Activated CD8-positive, alpha-beta memory T cell treated with anti-CD3 and anti-CD28 coated beads, Interleukin-2, amount 50 U/mL, for 1 hour (primary cell): ENCODE results near the gene NFATC4.
"Not testable (repeated sequence)": the region's sequence is repeated elsewhere in the genome, so short reads cannot be mapped to it uniquely, and the experiment has no call there.

Experiments used
- DNase-seq: peaks from one replicate; pipeline ENCODE4 v3.0.0-alpha.2; 2020; ENCODE audit errors: extremely low read depth

Gene NFATC4

GRCh38 chr14:24339284-24340151 lies 28.5 kb upstream of the NFATC4 start, which contains the start of gene RIPK3:
Gene RIPK3, minus strand, starts transcription at chr14:24339991. Its CDS starts 165 bp downstream, at chr14:24339826.
- peak; percentile 25 for DNase-seq

DNA sequence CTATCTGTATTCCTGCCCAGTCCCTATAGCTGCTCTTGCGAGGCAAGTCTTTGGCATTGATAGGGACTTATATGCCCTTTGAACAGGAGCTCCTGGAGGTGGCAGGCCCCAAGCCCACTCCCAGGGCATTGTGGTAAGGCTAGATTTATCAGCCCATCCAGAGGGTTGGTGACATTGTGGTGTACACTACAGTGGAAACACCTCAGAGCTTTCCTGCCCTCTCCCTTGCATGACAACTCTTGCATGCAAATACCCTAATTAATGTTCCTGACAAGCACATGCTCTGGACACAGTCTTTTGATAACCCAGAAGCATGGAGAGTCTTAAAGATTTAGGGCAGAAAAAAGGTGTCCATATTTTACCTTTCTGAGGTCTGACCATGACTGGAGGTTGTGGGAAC lies 27.4 kb upstream of the NFATC4 start:
- no peak for DNase-seq

GRCh38 chr14:24342889-24343288 lies 25.1 kb upstream of the NFATC4 start:
- DNase-seq = no peak

DNA sequence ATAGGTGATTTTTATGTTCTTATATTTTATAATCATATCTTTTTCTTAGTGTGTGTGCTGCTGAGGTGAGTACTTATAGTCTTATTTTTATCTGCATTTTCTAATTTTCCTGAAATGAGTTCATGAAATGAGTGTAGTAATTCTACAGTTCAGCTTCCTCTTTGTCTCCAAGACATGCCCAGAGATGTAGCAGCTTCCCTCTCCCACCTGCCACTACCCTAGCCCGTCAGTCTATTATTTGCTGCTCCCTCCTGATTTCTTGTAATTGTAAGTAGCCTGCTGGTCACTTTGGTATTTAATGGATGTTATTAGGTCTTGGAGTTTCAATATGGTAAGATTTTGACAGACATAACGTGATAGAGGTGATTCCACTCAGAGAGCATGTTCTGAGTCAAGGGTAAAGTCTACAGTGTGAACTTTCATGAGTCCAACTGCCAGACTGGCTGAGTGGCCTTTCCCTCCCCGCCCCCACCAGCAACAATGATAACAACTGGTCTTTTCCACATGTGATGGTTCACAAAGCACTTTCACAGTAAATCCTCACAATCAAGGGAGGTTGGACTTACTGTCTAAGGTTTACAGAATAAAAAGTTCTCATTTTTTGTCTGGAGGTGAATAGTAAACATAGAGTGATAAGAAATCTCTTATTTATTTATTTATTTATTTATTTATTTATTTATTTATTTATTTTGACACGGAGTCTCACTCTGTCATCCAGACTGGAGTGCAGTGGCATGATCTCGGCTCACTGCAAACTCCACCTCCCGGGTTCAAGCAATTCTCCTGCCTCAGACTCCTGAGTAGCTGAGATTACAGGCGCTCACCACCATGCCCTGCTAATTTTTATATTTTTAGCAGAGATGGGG lies 24.0 kb upstream of the NFATC4 start:
- no peak for DNase-seq

- no peak for DNase-seq
These were observed 20.9 kb upstream of the NFATC4 start for GRCh38 chr14:24347134-24347533.

DNA sequence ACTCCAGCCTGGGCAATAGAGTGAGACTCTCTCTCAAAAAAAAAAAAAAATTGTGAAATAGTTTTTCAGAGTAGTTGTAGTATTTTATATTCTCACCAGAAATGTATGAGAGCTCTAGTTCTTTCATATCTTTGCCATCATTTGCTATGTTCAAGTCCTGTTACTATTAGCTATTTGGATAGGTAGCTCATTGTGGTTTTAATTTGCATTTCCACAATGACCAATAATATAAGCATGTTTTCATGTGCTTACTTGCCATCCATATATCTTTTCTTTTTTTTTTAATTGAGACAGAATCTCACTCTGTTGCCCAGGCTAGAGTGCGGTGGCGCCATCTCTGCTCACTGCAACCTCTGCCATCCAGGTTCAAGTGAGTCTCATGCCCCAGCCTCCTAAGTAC lies 19.8 kb upstream of the NFATC4 start:
- DNase-seq = no peak

GRCh38 chr14:24349742-24350141 lies 18.2 kb upstream of the NFATC4 start:
- DNase-seq = no peak

- no peak for DNase-seq
These were observed 16.5 kb upstream of the NFATC4 start for GRCh38 chr14:24351517-24351916.

DNA sequence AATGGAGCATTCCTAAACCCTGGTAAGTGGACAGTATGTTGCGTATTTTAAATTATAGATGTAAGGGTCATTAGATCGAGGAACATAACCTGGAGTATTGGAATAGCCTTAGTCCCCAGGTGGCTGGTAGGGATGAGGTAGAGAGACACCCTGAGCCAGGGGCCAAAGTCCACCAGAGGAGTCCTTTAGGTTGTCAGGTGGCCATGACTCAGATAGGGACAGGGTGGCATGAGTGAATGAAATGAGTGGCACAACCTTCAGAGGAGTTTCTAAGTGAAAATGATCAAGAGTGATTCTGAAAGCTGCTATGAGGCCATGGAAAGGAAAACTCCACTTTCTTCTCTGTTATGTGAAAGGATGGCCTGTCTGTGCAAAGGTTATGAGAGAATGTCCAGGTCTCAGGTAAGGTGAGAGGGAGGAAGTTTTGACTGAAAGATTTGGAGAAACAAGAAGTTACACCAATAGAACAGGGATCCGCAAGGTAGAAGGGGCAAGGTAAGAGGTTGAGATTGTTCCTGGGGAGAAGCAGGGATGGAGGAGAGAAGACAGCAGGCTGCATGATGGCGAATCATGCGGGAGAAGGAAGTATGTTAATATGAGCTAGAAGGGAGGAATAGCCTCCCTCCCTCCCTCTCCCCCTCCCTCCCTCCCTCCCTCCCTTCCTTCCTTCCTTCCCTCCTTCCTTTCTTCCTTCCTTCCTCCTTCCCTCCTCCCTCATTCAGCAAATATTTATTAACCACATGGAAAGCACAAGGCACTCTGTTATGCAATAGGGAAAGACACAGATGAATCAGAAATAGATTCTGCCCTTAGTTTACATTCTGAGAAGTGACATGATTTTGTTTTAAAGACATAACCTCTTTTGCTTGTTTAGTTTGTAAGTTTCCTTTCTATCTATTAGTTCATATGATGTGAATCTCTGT lies 14.2 kb upstream of the NFATC4 start:
- DNase-seq = no peak

DNA sequence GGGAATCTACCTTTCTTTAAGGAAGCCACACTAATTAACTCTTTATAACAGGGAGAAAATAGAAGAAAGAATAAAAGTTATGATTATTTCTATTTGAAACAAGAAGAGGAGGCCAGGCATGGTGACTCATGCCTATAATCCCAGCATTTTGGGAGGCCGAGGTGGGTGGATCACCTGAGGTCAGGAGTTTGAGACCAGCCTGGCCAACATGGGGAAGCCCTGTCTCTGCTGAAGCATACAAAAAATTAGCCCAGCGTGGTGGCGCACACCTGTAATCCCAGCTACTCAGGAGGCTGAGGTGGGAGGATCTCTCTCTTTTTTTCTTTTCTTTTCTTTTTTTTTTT lies 13.5 kb upstream of the NFATC4 start:
- DNase-seq = not testable (repeated sequence)

- no peak for DNase-seq
These were observed 13.0 kb upstream of the NFATC4 start for GRCh38 chr14:24355009-24355408.

DNA sequence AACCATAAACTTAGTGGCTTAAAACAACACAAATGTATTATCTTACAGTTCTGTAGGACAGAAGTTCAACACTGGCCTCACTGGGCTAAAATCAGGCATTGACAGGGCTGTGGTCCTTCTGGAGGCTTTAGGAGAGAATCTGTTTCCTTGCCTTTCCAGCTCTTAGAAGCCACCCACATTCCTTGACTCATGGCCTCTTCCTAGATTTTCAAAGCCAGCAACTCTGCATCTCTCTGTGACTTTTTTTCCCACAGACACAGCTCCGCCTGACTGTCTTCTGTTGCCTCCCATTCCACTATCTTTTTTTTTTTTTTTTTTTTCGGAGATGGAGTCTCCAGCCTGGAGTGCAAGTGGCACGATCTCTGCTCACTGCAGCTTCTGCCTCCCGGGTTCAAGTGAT lies 11.8 kb upstream of the NFATC4 start:
- DNase-seq = no peak

- no peak for DNase-seq
These were observed 7.7 kb upstream of the NFATC4 start for GRCh38 chr14:24360281-24360680.

DNA sequence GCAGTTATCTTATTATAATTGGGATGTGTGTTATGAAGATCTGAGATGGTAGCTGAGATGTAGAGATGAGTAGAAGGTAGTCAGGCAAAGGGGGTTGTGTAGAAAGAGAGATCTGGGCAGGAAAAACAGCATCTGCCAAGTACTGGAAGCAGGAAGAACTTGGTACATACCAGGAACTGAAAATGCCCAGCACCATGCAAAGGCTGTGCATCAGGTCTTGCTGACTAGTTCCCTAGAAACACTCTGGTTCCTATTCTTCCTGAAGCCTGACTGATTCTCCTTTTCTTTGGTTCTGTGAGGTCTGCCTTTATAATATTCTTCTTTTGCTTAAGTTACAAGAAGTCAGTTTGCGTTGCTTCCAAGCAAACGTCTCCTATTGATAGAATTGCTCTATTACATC lies 6.7 kb upstream of the NFATC4 start:
- no peak for DNase-seq

- no peak for DNase-seq
These were observed 5.6 kb upstream of the NFATC4 start for GRCh38 chr14:24362241-24362960.

- no peak for DNase-seq
These were observed 4.6 kb upstream of the NFATC4 start for GRCh38 chr14:24363401-24363800.

DNA sequence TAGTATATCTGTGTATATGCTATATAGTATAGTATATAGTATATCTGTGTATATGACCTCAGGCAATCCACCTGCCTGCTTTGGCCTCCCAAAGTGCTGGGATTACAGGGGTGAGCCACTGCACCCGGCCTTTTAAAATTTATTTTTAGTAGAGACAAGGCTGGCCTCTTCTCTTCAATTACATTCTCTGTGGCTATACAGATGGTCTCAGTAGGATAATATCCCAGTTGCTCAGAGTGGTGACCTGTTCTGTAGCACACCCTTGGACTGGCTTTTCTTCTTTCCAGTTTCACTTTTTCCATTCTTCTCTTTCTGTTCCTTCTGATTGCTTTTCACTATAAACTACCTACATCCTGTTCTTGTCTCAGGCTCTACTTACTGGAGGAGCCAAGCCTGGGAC lies 3.1 kb upstream of the NFATC4 start:
- DNase-seq = no peak

GRCh38 chr14:24365600-24366412 lies 2.2 kb upstream of the NFATC4 start:
- no peak for DNase-seq

DNA sequence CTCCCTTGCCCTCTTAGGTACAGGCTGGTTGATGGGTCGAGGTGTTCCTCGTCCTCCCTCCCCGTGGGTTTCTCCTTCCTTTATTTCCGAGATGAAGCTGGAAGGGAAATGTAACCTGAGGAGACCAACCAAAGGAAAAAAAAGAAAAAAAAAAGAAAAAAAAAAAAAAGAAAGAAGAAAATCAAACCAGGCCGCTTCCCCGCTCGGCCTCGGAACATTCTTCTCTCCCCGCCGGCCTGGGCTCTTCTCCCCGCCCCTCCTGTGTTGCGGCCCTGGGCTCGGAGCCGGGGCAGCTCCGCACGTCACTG lies 1.6 kb upstream of the NFATC4 start:
- DNase-seq = no peak

DNA sequence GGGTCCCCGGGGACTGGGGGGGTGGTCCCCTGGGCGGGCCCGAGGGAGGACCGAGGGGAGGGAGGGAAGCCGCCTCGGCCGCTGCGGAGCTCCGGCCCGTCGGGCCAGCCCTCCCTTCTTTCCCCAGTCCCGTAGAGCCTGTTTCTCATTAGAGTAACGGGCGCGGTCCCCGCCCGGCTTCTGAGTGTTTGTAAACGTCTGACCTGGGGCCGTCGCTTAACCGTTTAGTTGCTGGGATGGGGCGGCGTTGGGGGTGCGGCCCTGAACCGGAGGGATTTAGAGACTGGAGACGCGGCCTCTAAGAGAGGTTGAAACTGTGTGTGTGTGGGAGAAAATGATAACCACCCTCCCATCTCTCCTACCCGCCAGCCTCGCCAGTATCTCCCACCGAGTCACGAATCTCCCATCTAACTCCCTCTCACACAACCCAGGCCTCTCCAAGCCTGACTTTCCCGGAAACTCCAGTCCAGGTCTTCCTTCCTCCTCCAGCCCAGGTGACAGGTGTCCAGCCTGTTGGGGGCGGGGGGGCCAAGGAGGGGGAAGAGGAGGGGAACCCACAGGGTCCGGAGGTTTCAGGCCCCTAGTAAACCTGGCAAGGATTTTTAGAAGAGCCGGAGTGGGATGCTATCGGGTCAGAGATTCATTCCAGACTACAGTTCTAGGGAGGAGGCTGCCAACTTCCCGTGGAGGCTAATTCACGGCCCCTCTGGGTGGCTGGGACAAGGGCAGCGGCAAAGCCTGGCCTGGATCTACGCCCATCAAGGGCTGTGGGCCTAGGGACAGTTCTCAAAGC lies 1.1 kb upstream of the NFATC4 start:
- DNase-seq = no peak
